ENCODE results near the gene HRCT1.
A peak's percentile ranks its signal among the peaks of the same experiment; 100 is the strongest.

GRCh38 chr9:35903049-35903448, 3.0 kb upstream of the HRCT1 start:
- TF ChIP-seq CTCF (conservative IDR thresholded peaks at IDR 0.05; ENCODE audit: low read length) (peak; percentile 84), EZH2phosphoT487 (IDR thresholded peaks at IDR 0.05; ENCODE audit: borderline replicate concordance) (no peak)
